Immature natural killer cell (primary cell): ENCODE results near the gene CHST7. TPM values are rescaled to one million over a fixed set of nuclear protein-coding genes. Genes with fewer than 3 reads are reported as not detected.

Source experiments
- DNase-seq, 3 donors: peaks; one replicate each; pipeline ENCODE4 v3.0.0; 2022; ENCODE audit warnings: mixed read lengths in 1 of 3
- H3K27ac Mint-ChIP-seq, 6 donors: one replicate each; pipeline ENCODE4 v1.8.0; 2020; ENCODE audit warnings: mixed read lengths in 6 of 6, mild to moderate bottlenecking in 5 of 6, inconsistent platforms in 4 of 6, moderate library complexity in 3 of 6
- H3K27me3 Mint-ChIP-seq, 3 donors: one replicate each; pipeline ENCODE4 v1.8.0; 2020 to 2021; ENCODE audit warnings: low read depth in 3 of 3, mild to moderate bottlenecking in 3 of 3, mixed read lengths in 3 of 3, moderate library complexity in 3 of 3, inconsistent platforms in 1 of 3
- H3K36me3 Mint-ChIP-seq, 3 donors: one replicate each; pipeline ENCODE4 v1.8.0; 2020; ENCODE audit warnings: mixed read lengths in 3 of 3, inconsistent platforms in 2 of 3, mild to moderate bottlenecking in 2 of 3
- H3K4me1 Mint-ChIP-seq, 2 donors: one replicate each; pipeline ENCODE4 v1.8.0; 2020; ENCODE audit warnings: inconsistent platforms in 2 of 2, mild to moderate bottlenecking in 2 of 2, mixed read lengths in 2 of 2, moderate library complexity in 1 of 2
- H3K4me3 Mint-ChIP-seq, 5 donors: one replicate each; pipeline ENCODE4 v1.8.0; 2020; ENCODE audit warnings: mild to moderate bottlenecking in 5 of 5, mixed read lengths in 5 of 5, inconsistent platforms in 3 of 5, moderate library complexity in 3 of 5
- H3K9me3 Mint-ChIP-seq, 6 donors: one replicate each; pipeline ENCODE4 v1.8.0; 2020; ENCODE audit warnings: mild to moderate bottlenecking in 6 of 6, mixed read lengths in 6 of 6, inconsistent platforms in 4 of 6, moderate library complexity in 3 of 6
- polyA plus RNA-seq, 3 donors: library from polyadenylated mRNA; unstranded; fragments of 300-500 nt; fragmentation: Illumina TruSeq; gene quantifications; one replicate each; pipeline ENCODE4 v1.2.3, GENCODE V29; 2021

Gene CHST7
- polyA plus RNA-seq, 3 donors from 2014 or later = 1.2 to 3.3 (median 3.3) TPM

GRCh38 chrX:46627711-46628419, 54.3 kb downstream of the CHST7 start:
- H3K4me1 Mint-ChIP-seq = no peaks in the 10 kb centered on the region
- H3K36me3 Mint-ChIP-seq = peaks cover 0 to 7% (median 0%) of the 10 kb centered on the region in 3 donors
- peaks cover 0 to 10% (median 8%) of the 10 kb centered on the region in 3 donors for H3K27me3 Mint-ChIP-seq
- H3K4me3 Mint-ChIP-seq = no peak overlapping the region
- no peak overlapping the region for H3K27ac Mint-ChIP-seq
- H3K9me3 Mint-ChIP-seq = no peaks in the 10 kb centered on the region
- DNase-seq = no peak

DNA sequence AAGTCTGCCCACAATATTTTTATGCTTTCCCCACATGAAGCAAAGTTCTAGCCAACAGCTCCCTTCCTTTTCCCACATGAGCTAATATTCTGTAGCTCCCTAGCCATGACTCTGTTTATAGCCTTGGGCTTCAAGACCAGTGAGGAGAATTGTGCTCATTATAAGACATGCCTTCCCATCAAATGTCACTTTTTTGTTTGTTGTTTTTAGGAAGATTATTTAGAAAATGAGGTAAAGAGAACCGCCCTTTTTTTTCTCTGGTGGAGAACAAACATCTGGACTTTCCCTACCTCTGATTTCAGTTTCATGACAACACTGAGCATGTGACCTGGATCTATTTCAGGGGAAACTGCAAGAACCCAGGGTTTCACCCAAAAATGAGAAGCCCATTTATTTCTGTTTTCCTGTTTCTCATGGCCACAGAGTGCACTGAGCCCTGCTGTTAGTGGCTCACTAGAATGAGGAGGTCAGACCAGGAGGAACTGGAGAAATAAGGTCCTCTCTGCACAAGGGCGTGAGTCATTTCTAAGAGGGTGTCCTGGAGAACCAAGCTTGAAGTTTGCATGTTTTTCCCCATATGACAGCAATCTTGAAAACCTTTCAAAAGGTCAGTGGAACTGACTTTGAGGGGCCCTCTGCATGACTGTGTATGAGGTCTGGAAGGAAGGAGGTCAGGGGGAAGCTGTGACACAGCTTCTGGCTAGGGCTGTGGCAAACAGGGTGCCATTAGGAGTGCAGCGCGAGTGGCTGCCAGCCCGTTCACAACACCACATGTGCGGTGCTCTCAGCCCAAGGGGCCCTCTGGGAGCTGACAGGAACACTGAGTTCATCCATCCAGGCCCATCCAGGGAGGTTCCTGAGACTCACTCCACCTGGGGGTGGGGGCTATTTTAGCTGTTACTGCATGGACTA, 55.2 kb downstream of the CHST7 start:
- Mint-ChIP-seq H3K27me3 (peaks cover 0 to 13% (median 8%) of the 10 kb centered on the region in 3 donors), H3K4me1 (no peaks in the 10 kb centered on the region), H3K36me3 (peaks cover 0 to 7% (median 0%) of the 10 kb centered on the region in 3 donors), H3K9me3 (no peaks in the 10 kb centered on the region), H3K4me3 (no peak overlapping the region), H3K27ac (no peak overlapping the region)
- no peak for DNase-seq

DNA sequence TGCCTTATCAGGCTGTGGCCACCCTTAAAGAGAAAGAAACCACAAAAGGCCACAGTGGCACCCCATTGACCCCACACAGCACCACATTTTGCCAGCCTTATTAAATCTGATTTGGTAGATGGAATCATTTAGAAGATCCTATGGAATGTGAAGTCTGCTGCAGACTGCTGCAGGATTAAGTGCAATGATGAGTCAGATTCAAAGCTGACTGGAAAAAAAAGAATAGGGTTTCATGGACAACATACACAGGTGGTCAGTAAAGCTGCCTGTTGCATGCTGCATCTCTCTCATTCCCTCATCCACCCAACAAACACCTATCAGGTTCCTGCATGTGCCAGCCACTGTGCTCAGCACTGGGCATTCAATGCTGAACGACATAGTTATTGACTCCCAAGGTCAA, 56.6 kb downstream of the CHST7 start:
- Mint-ChIP-seq H3K4me1 (peaks cover 5 to 8% of the 10 kb centered on the region in 2 donors), H3K27me3 (peaks cover 0 to 10% (median 6%) of the 10 kb centered on the region in 3 donors), H3K27ac (no peak overlapping the region), H3K36me3 (peaks cover 0 to 7% (median 0%) of the 10 kb centered on the region in 3 donors), H3K9me3 (no peaks in the 10 kb centered on the region), H3K4me3 (no peak overlapping the region)
- DNase-seq = no peak

GRCh38 chrX:46634577-46634976, 61.0 kb downstream of the CHST7 start:
- Mint-ChIP-seq H3K27ac (no peak overlapping the region), H3K4me3 (no peak overlapping the region), H3K27me3 (peaks cover 0 to 17% (median 11%) of the 10 kb centered on the region in 3 donors)

DNA sequence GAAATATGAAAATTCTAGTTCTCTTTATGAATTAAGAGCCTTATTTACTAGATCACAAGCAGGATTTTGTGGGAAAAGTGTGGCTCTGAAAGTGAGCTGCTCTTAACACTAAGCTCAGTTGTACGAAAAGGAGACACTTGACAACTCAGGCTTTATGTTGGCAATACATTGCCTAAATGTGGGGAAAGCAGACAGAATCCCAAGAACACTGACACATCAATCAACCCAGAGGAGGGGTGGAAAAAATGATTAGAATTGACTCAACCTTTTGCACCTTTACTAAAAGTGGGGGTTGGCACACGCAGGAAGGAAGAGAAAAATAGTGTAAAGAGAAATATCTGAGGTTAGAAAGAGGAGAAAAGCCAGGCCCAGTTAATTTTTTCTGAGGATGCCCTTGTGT, 61.6 kb downstream of the CHST7 start:
- Mint-ChIP-seq H3K27me3 (peaks cover 0 to 14% (median 11%) of the 10 kb centered on the region in 3 donors), H3K27ac (no peak overlapping the region)

More at GRCh38 chrX:46634577-46634976, 61.0 kb downstream of the CHST7 start:
- H3K9me3 Mint-ChIP-seq = no peaks in the 10 kb centered on the region
- DNase-seq = no peak
- peaks cover 20 to 27% of the 10 kb centered on the region in 2 donors for H3K4me1 Mint-ChIP-seq
- H3K36me3 Mint-ChIP-seq = peaks cover 0 to 3% (median 0%) of the 10 kb centered on the region in 3 donors

GRCh38 chrX:46636223-46636622, 62.7 kb downstream of the CHST7 start:
- Mint-ChIP-seq H3K27me3 (peaks cover 1 to 16% (median 7%) of the 10 kb centered on the region in 3 donors), H3K4me3 (peak overlapping the region; percentile 33 to 69 (median 57))
- DNase-seq = peak; percentile 52 to 61 (median 57)

More for the DNA sequence above, 61.6 kb downstream of the CHST7 start:
- Mint-ChIP-seq H3K4me3 (peak overlapping the region in 3 of 5 donors; percentile 1 to 45 (median 43)), H3K9me3 (no peaks in the 10 kb centered on the region), H3K4me1 (peaks cover 20 to 27% of the 10 kb centered on the region in 2 donors), H3K36me3 (peaks cover 0 to 3% (median 0%) of the 10 kb centered on the region in 3 donors)
- DNase-seq = no peak

DNA sequence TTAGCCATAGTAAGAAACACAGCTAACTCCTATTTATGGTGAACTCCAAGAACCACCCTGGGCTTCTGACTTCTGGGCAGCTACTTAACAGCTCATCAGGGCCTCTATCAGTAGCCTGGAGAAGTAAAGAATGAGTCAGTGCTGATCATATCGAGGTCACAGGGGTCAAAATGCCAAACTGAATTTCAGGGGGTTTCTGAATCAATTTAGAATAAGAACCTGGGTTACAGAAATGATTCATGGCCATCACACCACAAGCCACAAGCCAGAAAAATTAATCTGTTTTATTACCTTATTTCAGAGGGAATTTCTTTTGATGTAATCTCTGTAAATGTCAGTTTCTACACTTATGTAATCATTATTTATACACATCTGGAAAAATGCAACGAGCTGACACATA, 64.4 kb downstream of the CHST7 start:
- Mint-ChIP-seq H3K27me3 (peaks cover 5 to 11% (median 5%) of the 10 kb centered on the region in 3 donors), H3K4me3 (no peak overlapping the region), H3K36me3 (no peaks in the 10 kb centered on the region), H3K4me1 (peaks cover 24 to 34% of the 10 kb centered on the region in 2 donors), H3K9me3 (no peaks in the 10 kb centered on the region), H3K27ac (no peak overlapping the region)
- no peak for DNase-seq

More at GRCh38 chrX:46636223-46636622, 62.7 kb downstream of the CHST7 start:
- H3K27ac Mint-ChIP-seq = peak overlapping the region in 3 of 6 donors; percentile 3 to 52 (median 9)
- peaks cover 20 to 27% of the 10 kb centered on the region in 2 donors for H3K4me1 Mint-ChIP-seq
- no peaks in the 10 kb centered on the region for H3K9me3 Mint-ChIP-seq
- H3K36me3 Mint-ChIP-seq = no peaks in the 10 kb centered on the region

DNA sequence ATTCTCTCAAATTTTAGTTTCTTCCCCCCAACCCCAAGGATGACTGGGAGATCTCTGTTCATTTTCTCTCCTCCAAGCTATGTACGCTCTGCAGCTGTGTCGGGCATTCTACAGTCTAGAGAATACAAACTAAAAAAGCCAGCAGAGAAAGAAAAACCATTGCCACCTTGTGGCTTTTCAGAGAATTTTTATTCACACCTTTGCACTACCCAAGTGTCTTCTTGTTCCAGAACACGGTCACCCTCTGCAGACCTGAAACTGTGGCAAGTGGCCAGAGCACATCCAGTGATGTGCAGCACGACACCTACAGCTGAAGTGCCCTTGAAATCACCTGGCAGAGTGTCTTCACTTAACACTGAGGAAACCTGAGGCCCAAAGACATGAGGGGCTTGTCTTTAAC, 68.6 kb downstream of the CHST7 start:
- H3K9me3 Mint-ChIP-seq = no peaks in the 10 kb centered on the region
- peak in 2 of 3 donors; percentile 21 to 30 for DNase-seq
- H3K4me3 Mint-ChIP-seq = no peak overlapping the region
- no peaks in the 10 kb centered on the region for H3K36me3 Mint-ChIP-seq
- H3K27ac Mint-ChIP-seq = peak overlapping the region in 1 of 6 donors; percentile 41
- peaks cover 5 to 8% (median 7%) of the 10 kb centered on the region in 3 donors for H3K27me3 Mint-ChIP-seq
- H3K4me1 Mint-ChIP-seq = peaks cover 4 to 8% of the 10 kb centered on the region in 2 donors

DNA sequence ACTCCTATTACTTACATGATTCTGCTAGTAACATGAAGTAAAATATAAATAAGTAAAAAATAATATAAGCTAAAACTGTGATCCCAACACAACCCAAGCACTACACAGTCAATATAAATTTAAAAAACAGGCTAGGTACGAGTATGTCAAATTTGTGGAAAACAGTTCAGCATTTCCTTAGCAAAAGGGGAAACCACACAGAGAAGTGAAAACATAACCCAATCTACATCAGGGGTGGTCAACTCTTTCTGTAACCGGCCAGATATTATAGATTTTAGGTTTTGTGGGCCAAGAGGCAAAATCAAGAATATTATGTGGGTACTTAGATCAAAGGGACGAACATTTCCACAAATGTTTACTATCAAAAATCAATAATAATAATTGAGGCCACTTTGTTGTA, 70.1 kb downstream of the CHST7 start:
- peaks cover 0 to 14% (median 7%) of the 10 kb centered on the region in 3 donors for H3K27me3 Mint-ChIP-seq
- H3K36me3 Mint-ChIP-seq = no peaks in the 10 kb centered on the region
- no peaks in the 10 kb centered on the region for H3K9me3 Mint-ChIP-seq
- no peak for DNase-seq
- no peak overlapping the region for H3K4me3 Mint-ChIP-seq
- no peak overlapping the region for H3K27ac Mint-ChIP-seq
- H3K4me1 Mint-ChIP-seq = peaks cover 4 to 8% of the 10 kb centered on the region in 2 donors

DNA sequence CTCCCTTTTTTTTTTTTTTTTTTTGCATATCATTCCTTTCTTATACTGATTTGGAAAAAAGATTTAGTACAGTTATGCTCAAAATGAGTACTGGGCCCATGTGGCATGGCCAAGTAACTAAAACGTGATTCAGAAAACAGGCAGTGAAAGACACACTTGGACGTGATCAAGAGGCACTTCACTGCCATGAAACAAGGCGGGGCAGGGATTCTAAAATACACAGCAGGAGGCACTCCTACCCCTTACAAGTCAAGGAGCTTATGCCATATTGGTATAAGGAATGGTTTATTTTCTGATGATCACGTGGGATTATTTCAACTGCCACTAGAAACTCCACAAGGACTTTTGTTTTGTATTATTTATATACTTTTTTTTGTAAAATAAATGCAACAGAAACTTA, 72.0 kb downstream of the CHST7 start:
- Mint-ChIP-seq H3K9me3 (no peaks in the 10 kb centered on the region), H3K27ac (no peak overlapping the region), H3K27me3 (peaks cover 0 to 12% (median 6%) of the 10 kb centered on the region in 3 donors), H3K4me3 (no peak overlapping the region), H3K36me3 (no peaks in the 10 kb centered on the region), H3K4me1 (peaks cover 4 to 8% of the 10 kb centered on the region in 2 donors)
- DNase-seq = no peak

- Mint-ChIP-seq H3K27ac (no peak overlapping the region), H3K4me3 (no peak overlapping the region), H3K9me3 (no peaks in the 10 kb centered on the region), H3K36me3 (no peaks in the 10 kb centered on the region), H3K4me1 (peaks cover 0 to 2% of the 10 kb centered on the region in 2 donors), H3K27me3 (peaks cover 0 to 16% (median 2%) of the 10 kb centered on the region in 3 donors)
- no peak for DNase-seq
Measured at GRCh38 chrX:46647251-46647650, 73.7 kb downstream of the CHST7 start.
